ENCODE data around the gene SGSM1. TPM values are rescaled to one million over a fixed set of nuclear protein-coding genes. Genes with fewer than 3 reads are reported as not detected.
"Not testable (repeated sequence)": the region's sequence is repeated elsewhere in the genome, so short reads cannot be mapped to it uniquely, and the experiment has no call there.

The SGSM1 gene
- polyA plus RNA-seq, 4 donors: 2.0 to 3.1 (median 2.4) TPM

- DNase-seq (ENCODE audit: low read depth in 4 of 4, low spot score in 2 of 4): no peak
Observed at GRCh38 chr22:24887260-24887659, 81.2 kb downstream of the SGSM1 start.

GRCh38 chr22:24893341-24894070, 87.5 kb downstream of the SGSM1 start:
- no peak for DNase-seq (ENCODE audit: low read depth in 4 of 4, low spot score in 2 of 4)

- DNase-seq (ENCODE audit: low read depth in 4 of 4, low spot score in 2 of 4): peak in 2 of 4 donors; percentile 18 to 50
Observed at GRCh38 chr22:24894220-24894975, 88.4 kb downstream of the SGSM1 start.

GRCh38 chr22:24894998-24895397, 89.0 kb downstream of the SGSM1 start:
- DNase-seq (ENCODE audit: low read depth in 4 of 4, low spot score in 2 of 4): peak in 1 of 4 donors; percentile 8

- DNase-seq (ENCODE audit: low read depth in 4 of 4, low spot score in 2 of 4): no peak
Observed at GRCh38 chr22:24901448-24901847, 95.4 kb downstream of the SGSM1 start.

GRCh38 chr22:24905909-24906308, 99.9 kb downstream of the SGSM1 start:
- no peak for DNase-seq (ENCODE audit: low read depth in 4 of 4, low spot score in 2 of 4)

GRCh38 chr22:24907101-24907500, 101.1 kb downstream of the SGSM1 start:
- not testable (repeated sequence) for DNase-seq (ENCODE audit: low read depth in 4 of 4, low spot score in 2 of 4)

- DNase-seq (ENCODE audit: low read depth in 4 of 4, low spot score in 2 of 4): no peak
Observed at GRCh38 chr22:24920029-24920428, 114.0 kb downstream of the SGSM1 start.

GRCh38 chr22:24925586-24926427, 119.8 kb downstream of the SGSM1 start:
- no peak for DNase-seq (ENCODE audit: low read depth in 4 of 4, low spot score in 2 of 4)

GRCh38 chr22:24926428-24926725, 120.4 kb downstream of the SGSM1 start:
- DNase-seq (ENCODE audit: low read depth in 4 of 4, low spot score in 2 of 4): no peak

GRCh38 chr22:24926849-24927579, 121.0 kb downstream of the SGSM1 start:
- no peak for DNase-seq (ENCODE audit: low read depth in 4 of 4, low spot score in 2 of 4)

GRCh38 chr22:24928322-24928721, 122.3 kb downstream of the SGSM1 start:
- no peak for DNase-seq (ENCODE audit: low read depth in 4 of 4, low spot score in 2 of 4)

- no peak for DNase-seq (ENCODE audit: low read depth in 4 of 4, low spot score in 2 of 4)
Observed at GRCh38 chr22:24930678-24931077, 124.7 kb downstream of the SGSM1 start.

GRCh38 chr22:24935771-24936483, 129.9 kb downstream of the SGSM1 start:
- no peak for DNase-seq (ENCODE audit: low read depth in 4 of 4, low spot score in 2 of 4)

- DNase-seq (ENCODE audit: low read depth in 4 of 4, low spot score in 2 of 4): no peak
Observed at GRCh38 chr22:24937114-24937513, 131.1 kb downstream of the SGSM1 start.

- no peak for DNase-seq (ENCODE audit: low read depth in 4 of 4, low spot score in 2 of 4)
Observed at GRCh38 chr22:24938741-24939341, 132.8 kb downstream of the SGSM1 start.

- no peak for DNase-seq (ENCODE audit: low read depth in 4 of 4, low spot score in 2 of 4)
Observed at GRCh38 chr22:24942301-24942700, 136.3 kb downstream of the SGSM1 start.

- no peak for DNase-seq (ENCODE audit: low read depth in 4 of 4, low spot score in 2 of 4)
Observed at GRCh38 chr22:24944217-24944937, 138.4 kb downstream of the SGSM1 start.

- DNase-seq (ENCODE audit: low read depth in 4 of 4, low spot score in 2 of 4): no peak
Observed at GRCh38 chr22:24945430-24945829, 139.4 kb downstream of the SGSM1 start.

Measured in left renal cortex interstitium (tissue), 4 donors.